HepG2 (cell line): ENCODE measurements around the gene C2orf80. TPM values are rescaled to one million over a fixed set of nuclear protein-coding genes. Genes with fewer than 3 reads are reported as not detected.

Source experiments
- ARID3A ChIP-seq: IDR thresholded peaks from 2 replicates; pipeline ENCODE4 v1.6.1; 2012; ENCODE audit warnings: low read depth, low read length, improper control_type of control experiment
- CENPX ChIP-seq: sonication (generic); formaldehyde crosslinking; IDR thresholded peaks from 2 replicates; pipeline ENCODE4 v1.9.0; 2021; ENCODE audit warnings: mild to moderate bottlenecking, missing genetic modification reagents, moderate library complexity
- ESRRA ChIP-seq: sonication (generic); formaldehyde crosslinking; IDR thresholded peaks from 2 replicates; pipeline ENCODE4 v1.5.1; 2020; ENCODE audit warnings: mild to moderate bottlenecking, low read depth, missing genetic modification reagents
- GABPB1 ChIP-seq: IDR thresholded peaks from 2 replicates; pipeline ENCODE4 v1.6.1; 2016; ENCODE audit warnings: mild to moderate bottlenecking, missing genetic modification reagents, moderate library complexity, missing compliant biosample characterization
- HCFC1 ChIP-seq: fragments of 150-350 bp; IDR thresholded peaks from 2 replicates; pipeline ENCODE4 v1.6.1; 2014; ENCODE audit warnings: low read depth, low read length
- HNF4A ChIP-seq: sonication (generic); formaldehyde crosslinking; IDR thresholded peaks from 2 replicates; pipeline ENCODE4 v1.4.0; 2020; ENCODE audit warnings: missing genetic modification reagents
- HOXA3 ChIP-seq: sonication (generic); formaldehyde crosslinking; IDR thresholded peaks from 2 replicates; pipeline ENCODE4 v1.5.0; 2020; ENCODE audit warnings: missing genetic modification reagents
- KAT8 ChIP-seq: IDR thresholded peaks from 2 replicates; pipeline ENCODE4 v1.6.1; 2016; ENCODE audit warnings: missing genetic modification reagents, missing compliant biosample characterization
- MEIS2 ChIP-seq: sonication (generic); formaldehyde crosslinking; IDR thresholded peaks from 2 replicates; pipeline ENCODE4 v1.9.0; 2021; ENCODE audit warnings: mild to moderate bottlenecking, missing genetic modification reagents
- MIER3 ChIP-seq: IDR thresholded peaks from 2 replicates; pipeline ENCODE4 v1.6.1; 2016; ENCODE audit warnings: missing compliant biosample characterization, borderline replicate concordance
- MTERF4 ChIP-seq: sonication (generic); formaldehyde crosslinking; IDR thresholded peaks from 2 replicates; pipeline ENCODE4 v1.8.0; 2023; ENCODE audit warnings: mild to moderate bottlenecking, missing genetic modification reagents
- SP5 ChIP-seq: IDR thresholded peaks from 2 replicates; pipeline ENCODE4 v1.6.1; 2016; ENCODE audit warnings: low read depth, borderline replicate concordance
- WIZ ChIP-seq: sonication (generic); formaldehyde crosslinking; IDR thresholded peaks from 2 replicates; pipeline ENCODE4 v1.5.1; 2020; ENCODE audit warnings: mild to moderate bottlenecking, missing genetic modification reagents
- ZBTB1 ChIP-seq: sonication (generic); formaldehyde crosslinking; IDR thresholded peaks from 2 replicates; pipeline ENCODE4 v1.4.0; 2020; ENCODE audit warnings: missing genetic modification reagents, borderline replicate concordance
- ZBTB44 ChIP-seq: sonication (generic); formaldehyde crosslinking; IDR thresholded peaks from 2 replicates; pipeline ENCODE4 v1.4.0; 2020; ENCODE audit warnings: missing genetic modification reagents
- ZNF17 ChIP-seq: sonication (generic); formaldehyde crosslinking; IDR thresholded peaks from 2 replicates; pipeline ENCODE4 v1.5.0; 2020; ENCODE audit warnings: mild to moderate bottlenecking, missing genetic modification reagents
- ZNF251 ChIP-seq: sonication (generic); formaldehyde crosslinking; IDR thresholded peaks from 2 replicates; pipeline ENCODE4 v1.9.0; 2021; ENCODE audit warnings: mild to moderate bottlenecking, missing genetic modification reagents
- ZNF253 ChIP-seq: sonication (generic); formaldehyde crosslinking; IDR thresholded peaks from 2 replicates; pipeline ENCODE4 v1.8.0; 2022; ENCODE audit warnings: mild to moderate bottlenecking, missing genetic modification reagents, borderline replicate concordance
- ZNF350 ChIP-seq: sonication (generic); formaldehyde crosslinking; IDR thresholded peaks from 2 replicates; pipeline ENCODE4 v1.4.0; 2020; ENCODE audit warnings: mild to moderate bottlenecking, low read depth, missing genetic modification reagents, borderline replicate concordance
- ZNF430 ChIP-seq: sonication (generic); formaldehyde crosslinking; IDR thresholded peaks from 2 replicates; pipeline ENCODE4 v1.9.0; 2021; ENCODE audit warnings: mild to moderate bottlenecking, missing genetic modification reagents
- ZNF652 ChIP-seq: IDR thresholded peaks from 2 replicates; pipeline ENCODE4 v1.6.1; 2016; ENCODE audit warnings: low read depth, borderline replicate concordance
- ZNF746 ChIP-seq: sonication (generic); formaldehyde crosslinking; IDR thresholded peaks from 2 replicates; pipeline ENCODE4 v1.8.0; 2022; ENCODE audit warnings: mild to moderate bottlenecking, missing genetic modification reagents
- ZNF776 ChIP-seq: sonication (generic); formaldehyde crosslinking; IDR thresholded peaks from 2 replicates; pipeline ENCODE4 v1.4.0; 2020; ENCODE audit warnings: mild to moderate bottlenecking, missing genetic modification reagents
- polyA plus RNA-seq, 8 experiments: library from polyadenylated mRNA; depleted of rRNA in 3 of 8; stranded (reverse) in 7 of 8; unstranded in 1 of 8; fragments of >200 nt; fragmentation: Illumina TruSeq in 4 of 8; extraction: Trizol in 4 of 8; gene quantifications; 2 replicates each; pipeline versions ENCODE4 v1.2.1 to v1.2.3, GENCODE V29; 2011 to 2016; ENCODE audit warnings: low read depth in 4 of 8, missing spikeins in 1 of 8, mixed read lengths in 1 of 8; ENCODE audit not compliant: insufficient read depth in 1 of 8
- total RNA-seq, 5 experiments: library from RNA; depleted of rRNA; stranded (reverse); fragments of >200 nt; fragmentation: Illumina TruSeq; extraction: Trizol; gene quantifications; 2 replicates each; pipeline ENCODE4 v1.2.3, GENCODE V29; 2016; ENCODE audit warnings: low read depth in 1 of 5
- TF ChIP-seq, protein P1 (sequence below): sonication (generic); formaldehyde crosslinking; IDR thresholded peaks from 2 replicates; pipeline ENCODE4 v1.4.0; 2020; ENCODE audit warnings: missing genetic modification reagents

The C2orf80 gene
- total and polyA plus RNA-seq, 2 of the 13 experiments (the other 11 are each of a cell fraction or from before 2014, with no cell fraction given): not detected

GRCh38 chr2:208179028-208179609 is 10.7 kb downstream of the C2orf80 start (continued):
- TF ChIP-seq ZBTB44: no peak
- no peak for TF ChIP-seq CENPX
- TF ChIP-seq MTERF4 (CRISPR knock-in tag): no peak
- TF ChIP-seq ZNF251 (CRISPR knock-in tag): no peak
- no peak for TF ChIP-seq ZNF17 (CRISPR knock-in tag)
- 0 out of 2 replicates have a peak, but pooled peaks have one; percentile 30 for TF ChIP-seq ZNF746 (CRISPR knock-in tag)
- TF ChIP-seq ZBTB1: no peak
- TF ChIP-seq ZNF652: no peak
- no peak for TF ChIP-seq HCFC1
- no peak for TF ChIP-seq ZNF253 (CRISPR knock-in tag)
- no peak for TF ChIP-seq ARID3A
- 0 out of 2 replicates have a peak, but pooled peaks have one; percentile 12 for TF ChIP-seq SP5
- no peak for TF ChIP-seq MIER3
- TF ChIP-seq GABPB1 (CRISPR knock-in tag): 0 out of 2 replicates have a peak, but pooled peaks have one; percentile 16
- TF ChIP-seq ZNF430 (CRISPR knock-in tag): no peak
- TF ChIP-seq KAT8 (CRISPR knock-in tag): 0 out of 2 replicates have a peak, but pooled peaks have one; percentile 18
- TF ChIP-seq ESRRA: no peak
- TF ChIP-seq, protein P1, sequence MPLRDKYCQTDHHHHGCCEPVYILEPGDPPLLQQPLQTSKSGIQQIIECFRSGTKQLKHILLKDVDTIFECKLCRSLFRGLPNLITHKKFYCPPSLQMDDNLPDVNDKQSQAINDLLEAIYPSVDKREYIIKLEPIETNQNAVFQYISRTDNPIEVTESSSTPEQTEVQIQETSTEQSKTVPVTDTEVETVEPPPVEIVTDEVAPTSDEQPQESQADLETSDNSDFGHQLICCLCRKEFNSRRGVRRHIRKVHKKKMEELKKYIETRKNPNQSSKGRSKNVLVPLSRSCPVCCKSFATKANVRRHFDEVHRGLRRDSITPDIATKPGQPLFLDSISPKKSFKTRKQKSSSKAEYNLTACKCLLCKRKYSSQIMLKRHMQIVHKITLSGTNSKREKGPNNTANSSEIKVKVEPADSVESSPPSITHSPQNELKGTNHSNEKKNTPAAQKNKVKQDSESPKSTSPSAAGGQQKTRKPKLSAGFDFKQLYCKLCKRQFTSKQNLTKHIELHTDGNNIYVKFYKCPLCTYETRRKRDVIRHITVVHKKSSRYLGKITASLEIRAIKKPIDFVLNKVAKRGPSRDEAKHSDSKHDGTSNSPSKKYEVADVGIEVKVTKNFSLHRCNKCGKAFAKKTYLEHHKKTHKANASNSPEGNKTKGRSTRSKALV (CRISPR knock-in tag): no peak
- no peak for TF ChIP-seq WIZ (CRISPR knock-in tag)
- TF ChIP-seq HNF4A: peak; percentile 70
- TF ChIP-seq MEIS2: no peak
- no peak for TF ChIP-seq ZNF776 (CRISPR knock-in tag)
- TF ChIP-seq HOXA3 (CRISPR knock-in tag): no peak
- peak; percentile 60; the same call in 1 of the 2 replicates for TF ChIP-seq ZNF350 (CRISPR knock-in tag)
